Measurements from ENCODE around the gene POU2AF2. TPM values are rescaled to one million over a fixed set of nuclear protein-coding genes. Genes with fewer than 3 reads are reported as not detected.

Gene POU2AF2
- total RNA-seq, 1 donor: not detected

GRCh38 chr11:111322534-111322933 is 77.0 kb downstream of the POU2AF2 start:
- Histone ChIP-seq H3K79me2 (ENCODE audit: insufficient read depth, low read length) (no peaks in the 10 kb centered on the region), H3K27me3 (ENCODE audit: insufficient read depth, low read length) (peaks cover 20% of the 10 kb centered on the region), H3K36me3 (ENCODE audit: insufficient read depth, low read length) (no peaks in the 10 kb centered on the region), H3K9me3 (ENCODE audit: low read depth, low read length) (no peaks in the 10 kb centered on the region), H2AFZ (ENCODE audit: low read length) (no peak overlapping the region), H3K4me2 (ENCODE audit: insufficient read depth, low read length) (no peak overlapping the region), H3K4me3 (ENCODE audit: insufficient read depth, low read length) (no peak overlapping the region), H3K4me1 (ENCODE audit: insufficient read depth, low read length) (peaks cover 10% of the 10 kb centered on the region), H3K27ac (ENCODE audit: low read depth, low read length) (no peak overlapping the region), H4K20me1 (ENCODE audit: insufficient read depth, low read length) (no peaks in the 10 kb centered on the region)
- TF ChIP-seq, protein P1, sequence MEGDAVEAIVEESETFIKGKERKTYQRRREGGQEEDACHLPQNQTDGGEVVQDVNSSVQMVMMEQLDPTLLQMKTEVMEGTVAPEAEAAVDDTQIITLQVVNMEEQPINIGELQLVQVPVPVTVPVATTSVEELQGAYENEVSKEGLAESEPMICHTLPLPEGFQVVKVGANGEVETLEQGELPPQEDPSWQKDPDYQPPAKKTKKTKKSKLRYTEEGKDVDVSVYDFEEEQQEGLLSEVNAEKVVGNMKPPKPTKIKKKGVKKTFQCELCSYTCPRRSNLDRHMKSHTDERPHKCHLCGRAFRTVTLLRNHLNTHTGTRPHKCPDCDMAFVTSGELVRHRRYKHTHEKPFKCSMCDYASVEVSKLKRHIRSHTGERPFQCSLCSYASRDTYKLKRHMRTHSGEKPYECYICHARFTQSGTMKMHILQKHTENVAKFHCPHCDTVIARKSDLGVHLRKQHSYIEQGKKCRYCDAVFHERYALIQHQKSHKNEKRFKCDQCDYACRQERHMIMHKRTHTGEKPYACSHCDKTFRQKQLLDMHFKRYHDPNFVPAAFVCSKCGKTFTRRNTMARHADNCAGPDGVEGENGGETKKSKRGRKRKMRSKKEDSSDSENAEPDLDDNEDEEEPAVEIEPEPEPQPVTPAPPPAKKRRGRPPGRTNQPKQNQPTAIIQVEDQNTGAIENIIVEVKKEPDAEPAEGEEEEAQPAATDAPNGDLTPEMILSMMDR (IDR thresholded peaks at IDR 0.05; ENCODE audit: extremely low read depth, low read depth, low read length): no peak
- no peak for DNase-seq (ENCODE audit: insufficient read length, low spot score, missing footprints)

DNA sequence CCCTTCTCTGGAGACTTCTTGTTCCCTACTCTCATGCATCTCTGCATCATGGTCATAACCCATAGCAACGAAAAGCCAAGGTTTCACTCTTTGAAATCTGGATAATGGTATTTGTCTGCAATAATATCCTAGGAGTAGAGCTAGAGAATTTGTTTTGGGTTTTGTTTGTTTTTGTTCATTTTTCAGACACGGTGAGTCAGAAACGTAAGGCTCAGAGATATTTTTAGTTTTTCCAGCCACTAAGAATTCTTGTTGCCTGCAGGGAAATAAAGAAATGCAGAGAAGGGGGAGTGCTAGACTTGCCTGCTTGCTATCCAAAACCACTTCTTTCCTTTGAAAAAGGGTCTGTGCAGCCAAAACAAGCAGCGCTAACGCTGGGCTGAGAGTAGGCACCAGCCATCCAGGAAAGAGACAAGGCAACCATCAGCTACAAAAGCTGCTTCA is 78.8 kb downstream of the POU2AF2 start:
- TF ChIP-seq, protein P1 (IDR thresholded peaks at IDR 0.05; ENCODE audit: extremely low read depth, low read depth, low read length): no peak
- no peak overlapping the region for H3K27ac ChIP-seq (ENCODE audit: low read depth, low read length)
- DNase-seq (ENCODE audit: insufficient read length, low spot score, missing footprints): no peak
- H3K9me3 ChIP-seq (ENCODE audit: low read depth, low read length): no peaks in the 10 kb centered on the region
- H4K20me1 ChIP-seq (ENCODE audit: insufficient read depth, low read length): no peaks in the 10 kb centered on the region
- peak overlapping the region; percentile 49 for H3K4me3 ChIP-seq (ENCODE audit: insufficient read depth, low read length)
- no peak overlapping the region for H2AFZ ChIP-seq (ENCODE audit: low read length)
- H3K27me3 ChIP-seq (ENCODE audit: insufficient read depth, low read length): peaks cover 20% of the 10 kb centered on the region
- H3K4me2 ChIP-seq (ENCODE audit: insufficient read depth, low read length): peak overlapping the region; percentile 71
- H3K4me1 ChIP-seq (ENCODE audit: insufficient read depth, low read length): peaks cover 10% of the 10 kb centered on the region
- H3K36me3 ChIP-seq (ENCODE audit: insufficient read depth, low read length): no peaks in the 10 kb centered on the region
- H3K79me2 ChIP-seq (ENCODE audit: insufficient read depth, low read length): no peaks in the 10 kb centered on the region

GRCh38 chr11:111325259-111325658 is 79.7 kb downstream of the POU2AF2 start:
- peaks cover 10% of the 10 kb centered on the region for H3K4me1 ChIP-seq (ENCODE audit: insufficient read depth, low read length)
- H3K27ac ChIP-seq (ENCODE audit: low read depth, low read length): no peak overlapping the region
- peaks cover 20% of the 10 kb centered on the region for H3K27me3 ChIP-seq (ENCODE audit: insufficient read depth, low read length)
- no peaks in the 10 kb centered on the region for H4K20me1 ChIP-seq (ENCODE audit: insufficient read depth, low read length)
- H3K79me2 ChIP-seq (ENCODE audit: insufficient read depth, low read length): no peaks in the 10 kb centered on the region
- H3K9me3 ChIP-seq (ENCODE audit: low read depth, low read length): no peaks in the 10 kb centered on the region
- TF ChIP-seq, protein P1 (IDR thresholded peaks at IDR 0.05; ENCODE audit: extremely low read depth, low read depth, low read length): no peak
- no peak overlapping the region for H2AFZ ChIP-seq (ENCODE audit: low read length)
- H3K4me3 ChIP-seq (ENCODE audit: insufficient read depth, low read length): no peak overlapping the region
- H3K4me2 ChIP-seq (ENCODE audit: insufficient read depth, low read length): no peak overlapping the region
- H3K36me3 ChIP-seq (ENCODE audit: insufficient read depth, low read length): no peaks in the 10 kb centered on the region
- DNase-seq (ENCODE audit: insufficient read length, low spot score, missing footprints): no peak

DNA sequence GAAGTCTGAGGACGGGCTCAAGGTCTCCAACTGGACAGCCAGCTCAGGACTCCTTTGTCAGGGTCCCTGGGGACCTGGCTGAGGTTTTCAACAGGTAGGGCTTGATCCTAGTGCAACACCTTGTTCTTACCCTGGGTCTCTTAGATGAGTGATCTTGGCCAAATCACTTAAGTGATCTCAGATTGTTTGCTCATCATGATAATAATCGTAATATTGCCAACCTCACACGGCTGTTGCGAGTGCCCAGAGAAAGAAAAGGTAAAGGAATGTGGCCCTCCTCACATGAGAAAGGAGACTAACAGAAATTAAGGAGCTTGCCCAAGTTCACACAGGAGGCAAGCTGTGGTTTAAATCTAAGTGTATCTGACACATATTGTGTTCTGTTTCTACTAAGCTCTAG is 81.3 kb downstream of the POU2AF2 start:
- Histone ChIP-seq H3K9me3 (ENCODE audit: low read depth, low read length) (no peaks in the 10 kb centered on the region), H3K27ac (ENCODE audit: low read depth, low read length) (no peak overlapping the region), H3K4me2 (ENCODE audit: insufficient read depth, low read length) (no peak overlapping the region), H3K27me3 (ENCODE audit: insufficient read depth, low read length) (peaks cover 15% of the 10 kb centered on the region), H3K4me3 (ENCODE audit: insufficient read depth, low read length) (no peak overlapping the region), H4K20me1 (ENCODE audit: insufficient read depth, low read length) (no peaks in the 10 kb centered on the region), H2AFZ (ENCODE audit: low read length) (no peak overlapping the region), H3K36me3 (ENCODE audit: insufficient read depth, low read length) (no peaks in the 10 kb centered on the region), H3K4me1 (ENCODE audit: insufficient read depth, low read length) (peaks cover 15% of the 10 kb centered on the region), H3K79me2 (ENCODE audit: insufficient read depth, low read length) (no peaks in the 10 kb centered on the region)
- TF ChIP-seq, protein P1 (IDR thresholded peaks at IDR 0.05; ENCODE audit: extremely low read depth, low read depth, low read length): no peak
- DNase-seq (ENCODE audit: insufficient read length, low spot score, missing footprints): no peak

Measured in osteoblast (primary cell).